Neural cell (in vitro differentiated cells): ENCODE results near the gene PRSS38. TPM values are rescaled to one million over a fixed set of nuclear protein-coding genes. Genes with fewer than 3 reads are reported as not detected.

Experiments
- H2AFZ ChIP-seq: fragments of 200-600, 300-800 bp; sonication (generic), shearing (Covaris generic); 2 replicates; pipeline ENCODE4 v1.6.0; 2014; ENCODE audit warnings: low read depth, mild to moderate bottlenecking, antibody characterized with exemption, low read length, moderate library complexity
- H3F3A ChIP-seq: fragments of 200-600 bp; shearing (Covaris generic); 2 replicates; pipeline ENCODE4 v1.6.1; 2016; ENCODE audit warnings: mild to moderate bottlenecking, moderate library complexity, mixed read lengths, antibody characterized with exemption, low read length; ENCODE audit not compliant: insufficient read depth, poor library complexity, severe bottlenecking
- H3K27ac ChIP-seq: fragments of 200-600, 300-800 bp; sonication (generic), shearing (Covaris generic); 2 replicates; pipeline ENCODE4 v1.5.1; 2014; ENCODE audit warnings: mild to moderate bottlenecking, low read length, moderate library complexity
- H3K27me3 ChIP-seq: fragments of 300-800, 200-600 bp; sonication (generic), shearing (Covaris generic); 2 replicates; pipeline ENCODE4 v1.6.0; 2014; ENCODE audit warnings: mild to moderate bottlenecking, low read depth, low read length, moderate library complexity; ENCODE audit not compliant: insufficient read depth
- H3K36me3 ChIP-seq: fragments of 300-800, 200-600 bp; sonication (generic), shearing (Covaris generic); 2 replicates; pipeline ENCODE4 v1.5.1; 2014; ENCODE audit warnings: mild to moderate bottlenecking, antibody characterized with exemption, low read length, moderate library complexity; ENCODE audit not compliant: insufficient read depth
- H3K4me2 ChIP-seq: fragments of 300-800, 200-600 bp; sonication (generic), shearing (Covaris generic); 2 replicates; pipeline ENCODE4 v1.6.0; 2014; ENCODE audit warnings: mild to moderate bottlenecking, low read length
- H3K4me3 ChIP-seq: fragments of 300-800, 200-600 bp; sonication (generic), shearing (Covaris generic); 2 replicates; pipeline ENCODE4 v1.5.1; 2014; ENCODE audit warnings: mild to moderate bottlenecking, low read length, moderate library complexity
- H3K79me2 ChIP-seq: fragments of 200-600 bp; shearing (Covaris generic); replicated peaks from 2 replicates; pipeline ENCODE4 v1.6.0; 2014; ENCODE audit warnings: mild to moderate bottlenecking, low read length, moderate library complexity; ENCODE audit not compliant: insufficient read depth
- H3K9ac ChIP-seq: fragments of 300-800, 200-600 bp; sonication (generic), shearing (Covaris generic); 2 replicates; pipeline ENCODE4 v1.6.1; 2016; ENCODE audit warnings: mild to moderate bottlenecking, low read length, mixed read lengths
- H3K9me2 ChIP-seq: fragments of 200-600 bp; shearing (Covaris generic); 2 replicates; pipeline ENCODE4 v1.6.1; 2016; ENCODE audit warnings: mild to moderate bottlenecking, low read length, mixed read lengths; ENCODE audit not compliant: insufficient read depth
- H3K9me3 ChIP-seq: fragments of 200-600, 300-800 bp; sonication (generic), shearing (Covaris generic); 2 replicates; pipeline ENCODE4 v1.6.1; 2016; ENCODE audit warnings: mild to moderate bottlenecking, mixed run types, low read length, moderate library complexity, mixed read lengths
- H4K20me1 ChIP-seq: fragments of 200-600 bp; shearing (Covaris generic); 2 replicates; pipeline ENCODE4 v1.6.1; 2016; ENCODE audit warnings: mild to moderate bottlenecking, mixed run types; ENCODE audit not compliant: insufficient read depth
- EP300 ChIP-seq: fragments of 450-650 bp; conservative IDR thresholded peaks from 2 replicates; pipeline ENCODE4 v1.6.1; 2014; ENCODE audit warnings: antibody characterized with exemption, mild to moderate bottlenecking, moderate library complexity; ENCODE audit not compliant: poor library complexity, severe bottlenecking
- EZH2 ChIP-seq: fragments of 200-600, 300-800 bp; shearing (Covaris generic), sonication (generic); IDR thresholded peaks from 2 replicates; pipeline ENCODE4 v1.6.1; 2014; ENCODE audit warnings: antibody characterized with exemption, low read length, borderline replicate concordance, mild to moderate bottlenecking; ENCODE audit not compliant: insufficient read depth, poor library complexity, severe bottlenecking
- MXI1 ChIP-seq: fragments of 450-650 bp; conservative IDR thresholded peaks from 2 replicates; pipeline ENCODE4 v1.6.1; 2014; ENCODE audit warnings: antibody characterized with exemption, mild to moderate bottlenecking; ENCODE audit not compliant: poor library complexity, severe bottlenecking
- POLR2AphosphoS5 ChIP-seq: IDR thresholded peaks from 2 replicates; pipeline ENCODE4 v1.6.1; 2012
- polyA plus RNA-seq: library from polyadenylated mRNA; depleted of rRNA; stranded (reverse); fragments of >200 nt; gene quantifications from 2 replicates; pipeline ENCODE4 v1.2.3, GENCODE V29; 2014
- TF ChIP-seq, protein P1 (sequence below): fragments of 450-650 bp; IDR thresholded peaks from 2 replicates; pipeline ENCODE4 v1.5.1; 2014; ENCODE audit warnings: antibody characterized with exemption, mild to moderate bottlenecking, moderate library complexity; ENCODE audit not compliant: poor library complexity, severe bottlenecking
- TF ChIP-seq, protein P2 (sequence below): IDR thresholded peaks from 2 replicates; pipeline ENCODE4 v1.6.1; 2012; ENCODE audit warnings: borderline replicate concordance

The PRSS38 gene
- polyA plus RNA-seq, 1 donor from 2014 or later: not detected

DNA sequence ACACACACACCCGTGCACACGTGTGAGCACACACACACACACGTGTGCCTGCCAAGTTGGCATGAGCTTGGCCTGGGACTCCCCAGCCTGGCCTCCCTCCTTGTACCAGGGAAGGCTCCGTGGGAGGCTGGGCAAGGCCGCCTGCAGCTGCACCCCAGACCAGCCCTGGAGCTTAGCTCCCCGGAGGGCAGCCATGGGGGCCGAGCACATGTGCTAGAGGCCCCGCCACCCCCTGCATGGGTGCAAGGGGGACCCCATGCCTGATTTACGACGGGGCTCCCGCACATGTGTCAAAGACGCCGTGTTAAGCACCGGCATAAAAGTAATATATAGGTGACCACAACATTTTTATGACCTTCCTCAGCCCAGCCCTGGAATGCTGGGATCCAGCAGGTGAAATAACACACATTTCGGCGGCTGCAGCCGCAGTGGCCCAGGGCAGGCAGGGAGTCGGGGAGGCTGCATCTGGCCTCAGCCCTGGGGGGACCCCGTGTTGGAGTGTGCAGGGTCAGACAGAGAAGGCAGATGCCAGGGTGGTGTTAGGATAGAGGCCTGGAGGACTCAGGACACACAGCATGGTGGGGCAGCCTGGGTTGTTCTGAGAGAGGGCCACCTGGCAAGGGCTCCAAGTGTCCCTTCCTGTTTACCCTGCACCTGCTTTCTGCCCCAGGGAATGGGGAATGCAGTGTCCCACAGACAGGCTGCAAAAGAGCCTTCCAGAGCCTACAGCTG lies 75.9 kb downstream of the PRSS38 start:
- TF ChIP-seq MXI1: no peak
- Histone ChIP-seq H3K36me3 (no peaks in the 10 kb centered on the region), H3K9me2 (no peaks in the 10 kb centered on the region), H4K20me1 (no peaks in the 10 kb centered on the region), H3K9me3 (no peaks in the 10 kb centered on the region), H3K4me3 (no peak overlapping the region), H3F3A (no peaks in the 10 kb centered on the region), H3K9ac (no peak overlapping the region), H3K27me3 (no peaks in the 10 kb centered on the region), H2AFZ (no peak overlapping the region), H3K27ac (no peak overlapping the region), H3K79me2 (no peaks in the 10 kb centered on the region), H3K4me2 (no peak overlapping the region)

DNA sequence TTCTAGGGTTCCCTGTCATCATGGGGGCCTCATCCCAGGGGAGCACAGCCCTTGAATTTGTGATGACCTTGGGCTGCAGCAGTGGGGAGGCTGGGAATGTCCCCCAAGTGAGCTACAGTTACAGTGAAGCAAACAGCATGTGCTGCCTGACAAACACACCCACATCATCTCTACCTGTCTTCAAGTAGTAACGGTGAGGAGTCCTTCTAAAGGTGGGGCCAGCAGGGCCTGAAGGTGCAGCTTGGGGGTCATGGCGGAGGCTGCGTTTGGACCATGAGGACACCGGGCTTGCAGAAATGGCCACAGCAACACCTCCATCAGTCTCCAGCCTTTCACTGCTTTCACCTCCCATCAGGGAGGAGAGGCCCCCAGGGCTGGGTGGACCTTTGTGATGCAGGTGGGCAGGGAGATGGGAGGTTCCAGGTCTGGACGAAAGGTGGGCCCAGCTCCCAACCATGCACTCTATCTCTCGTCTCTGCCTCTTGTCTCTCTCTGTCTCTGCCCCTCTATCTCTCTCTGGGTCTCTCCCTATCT lies 76.5 kb downstream of the PRSS38 start:
- H3K36me3 ChIP-seq: no peaks in the 10 kb centered on the region
- H3F3A ChIP-seq: no peaks in the 10 kb centered on the region
- no peak overlapping the region for H2AFZ ChIP-seq
- no peaks in the 10 kb centered on the region for H4K20me1 ChIP-seq
- no peaks in the 10 kb centered on the region for H3K9me3 ChIP-seq
- H3K27me3 ChIP-seq: no peaks in the 10 kb centered on the region
- H3K4me3 ChIP-seq: no peak overlapping the region
- no peak overlapping the region for H3K4me2 ChIP-seq
- no peaks in the 10 kb centered on the region for H3K9me2 ChIP-seq
- H3K27ac ChIP-seq: no peak overlapping the region
- no peaks in the 10 kb centered on the region for H3K79me2 ChIP-seq
- no peak overlapping the region for H3K9ac ChIP-seq
- TF ChIP-seq POLR2AphosphoS5: no peak

DNA sequence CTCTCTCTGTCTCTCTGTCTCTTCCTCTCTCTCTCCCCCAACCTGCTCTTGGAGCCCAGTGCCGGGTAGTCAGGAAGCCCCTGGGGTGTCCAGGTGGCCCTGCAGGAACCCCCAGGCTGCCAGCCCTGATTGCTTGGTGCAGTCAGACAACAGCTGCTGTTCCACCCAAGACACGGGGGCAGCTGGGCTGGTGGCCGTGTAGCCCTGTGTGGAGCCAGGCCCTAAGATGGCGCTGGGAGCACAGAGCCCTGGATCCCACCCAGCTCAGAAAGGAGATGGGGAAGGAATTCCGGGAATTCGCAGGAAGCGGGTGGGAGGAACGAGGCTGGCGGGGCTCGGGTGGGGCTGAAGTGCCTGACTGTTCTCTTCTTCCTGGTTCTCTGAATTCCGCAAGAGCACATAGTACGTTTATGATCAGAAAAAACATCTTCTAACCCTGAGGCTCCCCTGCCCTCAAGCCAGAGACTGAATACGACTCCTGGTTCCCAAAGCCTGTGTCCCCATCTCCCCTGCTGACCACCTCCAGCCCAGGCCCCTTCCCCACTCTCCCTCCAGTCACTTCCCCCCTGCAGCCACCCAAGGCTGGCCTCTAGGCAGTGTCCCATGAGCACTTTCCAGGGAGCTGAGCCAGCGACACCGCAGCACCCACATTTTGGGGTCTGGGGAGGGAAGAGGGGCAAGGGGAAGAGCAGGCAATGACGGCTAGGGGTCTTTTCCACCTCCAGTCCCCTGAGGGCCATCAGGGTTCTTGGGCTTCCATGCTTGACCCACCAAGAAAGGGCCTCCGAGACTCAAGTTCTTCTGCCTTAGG lies 77.2 kb downstream of the PRSS38 start:
- H2AFZ ChIP-seq: no peak overlapping the region
- H3K9ac ChIP-seq: no peak overlapping the region
- no peaks in the 10 kb centered on the region for H3F3A ChIP-seq
- H3K36me3 ChIP-seq: no peaks in the 10 kb centered on the region
- no peaks in the 10 kb centered on the region for H4K20me1 ChIP-seq
- no peak for TF ChIP-seq EZH2
- H3K9me3 ChIP-seq: no peaks in the 10 kb centered on the region
- no peaks in the 10 kb centered on the region for H3K27me3 ChIP-seq
- no peak overlapping the region for H3K4me2 ChIP-seq
- no peaks in the 10 kb centered on the region for H3K9me2 ChIP-seq
- no peak overlapping the region for H3K27ac ChIP-seq
- H3K4me3 ChIP-seq: no peak overlapping the region
- no peaks in the 10 kb centered on the region for H3K79me2 ChIP-seq

DNA sequence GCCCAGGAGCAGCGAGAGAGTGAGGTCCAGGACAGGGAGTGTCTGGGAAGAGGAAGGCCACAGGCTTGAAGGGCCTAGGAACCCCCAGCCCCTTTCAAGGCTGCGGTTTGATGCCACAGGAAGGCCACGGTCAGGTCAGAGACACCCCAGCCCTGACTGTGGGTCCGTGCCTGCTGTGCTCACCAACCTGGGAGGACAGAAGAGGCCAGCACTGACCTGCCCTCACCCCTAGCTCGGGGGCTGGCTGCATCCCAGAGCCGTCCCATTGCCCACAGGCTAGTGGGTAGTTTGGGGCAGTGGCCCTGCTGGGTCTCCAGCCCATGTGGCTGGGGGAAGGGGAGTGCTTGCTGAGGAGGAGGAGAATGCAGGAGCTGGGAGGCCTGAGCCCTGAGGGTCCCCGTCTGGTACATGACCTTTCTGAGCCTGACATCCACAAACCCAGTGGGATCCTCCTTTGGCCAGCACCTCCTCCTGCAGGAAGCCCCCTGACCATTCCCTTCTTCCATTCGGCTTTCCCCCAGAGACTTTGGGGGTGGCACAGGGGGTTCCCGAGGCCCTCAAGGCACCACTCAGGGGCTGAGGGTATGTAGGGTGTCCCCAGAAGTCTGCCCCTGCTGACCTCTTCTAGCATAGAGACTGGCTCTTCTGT lies 77.9 kb downstream of the PRSS38 start:
- no peak overlapping the region for H3K9ac ChIP-seq
- H4K20me1 ChIP-seq: no peaks in the 10 kb centered on the region
- TF ChIP-seq POLR2AphosphoS5 (no peak), EP300 (no peak)
- TF ChIP-seq, protein P1, sequence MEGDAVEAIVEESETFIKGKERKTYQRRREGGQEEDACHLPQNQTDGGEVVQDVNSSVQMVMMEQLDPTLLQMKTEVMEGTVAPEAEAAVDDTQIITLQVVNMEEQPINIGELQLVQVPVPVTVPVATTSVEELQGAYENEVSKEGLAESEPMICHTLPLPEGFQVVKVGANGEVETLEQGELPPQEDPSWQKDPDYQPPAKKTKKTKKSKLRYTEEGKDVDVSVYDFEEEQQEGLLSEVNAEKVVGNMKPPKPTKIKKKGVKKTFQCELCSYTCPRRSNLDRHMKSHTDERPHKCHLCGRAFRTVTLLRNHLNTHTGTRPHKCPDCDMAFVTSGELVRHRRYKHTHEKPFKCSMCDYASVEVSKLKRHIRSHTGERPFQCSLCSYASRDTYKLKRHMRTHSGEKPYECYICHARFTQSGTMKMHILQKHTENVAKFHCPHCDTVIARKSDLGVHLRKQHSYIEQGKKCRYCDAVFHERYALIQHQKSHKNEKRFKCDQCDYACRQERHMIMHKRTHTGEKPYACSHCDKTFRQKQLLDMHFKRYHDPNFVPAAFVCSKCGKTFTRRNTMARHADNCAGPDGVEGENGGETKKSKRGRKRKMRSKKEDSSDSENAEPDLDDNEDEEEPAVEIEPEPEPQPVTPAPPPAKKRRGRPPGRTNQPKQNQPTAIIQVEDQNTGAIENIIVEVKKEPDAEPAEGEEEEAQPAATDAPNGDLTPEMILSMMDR: no peak
- TF ChIP-seq, protein P2, sequence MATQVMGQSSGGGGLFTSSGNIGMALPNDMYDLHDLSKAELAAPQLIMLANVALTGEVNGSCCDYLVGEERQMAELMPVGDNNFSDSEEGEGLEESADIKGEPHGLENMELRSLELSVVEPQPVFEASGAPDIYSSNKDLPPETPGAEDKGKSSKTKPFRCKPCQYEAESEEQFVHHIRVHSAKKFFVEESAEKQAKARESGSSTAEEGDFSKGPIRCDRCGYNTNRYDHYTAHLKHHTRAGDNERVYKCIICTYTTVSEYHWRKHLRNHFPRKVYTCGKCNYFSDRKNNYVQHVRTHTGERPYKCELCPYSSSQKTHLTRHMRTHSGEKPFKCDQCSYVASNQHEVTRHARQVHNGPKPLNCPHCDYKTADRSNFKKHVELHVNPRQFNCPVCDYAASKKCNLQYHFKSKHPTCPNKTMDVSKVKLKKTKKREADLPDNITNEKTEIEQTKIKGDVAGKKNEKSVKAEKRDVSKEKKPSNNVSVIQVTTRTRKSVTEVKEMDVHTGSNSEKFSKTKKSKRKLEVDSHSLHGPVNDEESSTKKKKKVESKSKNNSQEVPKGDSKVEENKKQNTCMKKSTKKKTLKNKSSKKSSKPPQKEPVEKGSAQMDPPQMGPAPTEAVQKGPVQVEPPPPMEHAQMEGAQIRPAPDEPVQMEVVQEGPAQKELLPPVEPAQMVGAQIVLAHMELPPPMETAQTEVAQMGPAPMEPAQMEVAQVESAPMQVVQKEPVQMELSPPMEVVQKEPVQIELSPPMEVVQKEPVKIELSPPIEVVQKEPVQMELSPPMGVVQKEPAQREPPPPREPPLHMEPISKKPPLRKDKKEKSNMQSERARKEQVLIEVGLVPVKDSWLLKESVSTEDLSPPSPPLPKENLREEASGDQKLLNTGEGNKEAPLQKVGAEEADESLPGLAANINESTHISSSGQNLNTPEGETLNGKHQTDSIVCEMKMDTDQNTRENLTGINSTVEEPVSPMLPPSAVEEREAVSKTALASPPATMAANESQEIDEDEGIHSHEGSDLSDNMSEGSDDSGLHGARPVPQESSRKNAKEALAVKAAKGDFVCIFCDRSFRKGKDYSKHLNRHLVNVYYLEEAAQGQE: no peak
- no peaks in the 10 kb centered on the region for H3K79me2 ChIP-seq
- H3K27ac ChIP-seq: no peak overlapping the region
- H3K4me2 ChIP-seq: no peak overlapping the region
- no peaks in the 10 kb centered on the region for H3K36me3 ChIP-seq
- H2AFZ ChIP-seq: no peak overlapping the region
- H3F3A ChIP-seq: no peaks in the 10 kb centered on the region
- no peaks in the 10 kb centered on the region for H3K27me3 ChIP-seq
- H3K9me3 ChIP-seq: no peaks in the 10 kb centered on the region
- no peaks in the 10 kb centered on the region for H3K9me2 ChIP-seq
- H3K4me3 ChIP-seq: no peak overlapping the region
